Activated naive CD4-positive, alpha-beta T cell treated with anti-CD3 and anti-CD28 coated beads, Interleukin-2, amount 50 U/mL, for 72 hours (primary cell): Measurements from ENCODE around the gene NOXA1. TPM values are rescaled to one million over a fixed set of nuclear protein-coding genes. Genes with fewer than 3 reads are reported as not detected.

Experiments used
- ATAC-seq, 2 donors: fragments of 150-1000 bp; cut with Tn5 transposase; 2 replicates each; pipeline ENCODE4 v1.10.0; 2021; ENCODE audit warnings: mild to moderate bottlenecking in 2 of 2, moderate library complexity in 2 of 2
- DNase-seq, 2 donors: peaks; one replicate each; pipeline ENCODE4 v3.0.0; 2021 to 2022; ENCODE audit warnings: low spot score in 2 of 2
- H3K27ac Mint-ChIP-seq, 2 donors: one replicate each; pipeline ENCODE4 v1.8.0; 2022; ENCODE audit warnings: mild to moderate bottlenecking in 2 of 2, mixed read lengths in 2 of 2
- H3K36me3 Mint-ChIP-seq, 2 donors: one replicate each; pipeline ENCODE4 v1.8.0; 2022; ENCODE audit warnings: mixed read lengths in 2 of 2
- H3K9me3 Mint-ChIP-seq, 2 donors: one replicate each; pipeline ENCODE4 v1.8.0; 2022; ENCODE audit warnings: mixed read lengths in 2 of 2
- total RNA-seq, 2 donors: library from RNA; stranded (reverse); gene quantifications; one replicate each; pipeline ENCODE4 v1.2.3, GENCODE V29; 2022

NOXA1 gene
- total RNA-seq, 2 donors from 2014 or later: 1.5 TPM; not detected in 1

- no peak for DNase-seq
- no peaks in the 10 kb centered on the region for H3K9me3 Mint-ChIP-seq
- no peaks in the 10 kb centered on the region for H3K36me3 Mint-ChIP-seq
- no peak for ATAC-seq
- no peak overlapping the region for H3K27ac Mint-ChIP-seq
Measured at GRCh38 chr9:137411260-137411644, 11.9 kb upstream of the NOXA1 start.

DNA sequence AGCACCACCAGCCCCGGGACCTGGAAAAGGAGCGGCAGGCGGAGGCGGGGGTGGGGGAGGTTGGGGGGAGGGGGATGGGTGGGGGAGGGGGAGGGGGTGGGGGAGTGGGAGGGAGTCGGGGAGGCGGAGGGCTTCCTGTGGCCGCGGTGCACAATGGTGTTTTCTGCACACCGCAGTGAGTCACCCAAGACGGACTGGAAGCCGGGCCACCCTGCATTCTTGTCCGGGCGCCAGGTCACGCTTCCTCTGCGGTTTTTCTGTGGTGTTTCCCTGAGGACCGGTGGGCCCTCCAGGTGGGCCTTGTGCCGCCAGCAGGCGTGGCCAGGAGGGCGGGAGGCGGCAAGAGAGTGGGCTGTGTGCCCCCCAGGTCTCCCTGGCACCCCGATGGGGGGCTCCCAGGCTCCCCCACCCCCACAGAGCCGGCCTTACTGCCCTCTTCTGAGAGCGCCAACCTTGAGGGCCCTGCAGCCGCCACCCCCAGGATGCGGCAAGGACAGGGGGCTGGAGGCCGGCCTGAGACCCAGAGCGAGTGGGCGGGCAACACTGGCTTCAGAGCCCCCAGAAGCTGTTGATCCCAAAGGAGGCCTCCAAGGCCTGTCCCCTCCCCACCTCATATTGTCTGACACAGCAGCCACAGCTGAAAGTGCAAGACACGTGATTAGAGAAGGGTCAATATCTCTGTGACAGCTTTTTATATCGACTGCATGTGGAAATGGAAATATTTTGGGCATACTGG lies 11.4 kb upstream of the NOXA1 start:
- no peaks in the 10 kb centered on the region for H3K36me3 Mint-ChIP-seq
- peak in 1 of 2 donors; percentile 82 for ATAC-seq
- no peak overlapping the region for H3K27ac Mint-ChIP-seq
- DNase-seq: peak in 1 of 2 donors; percentile 73
- no peaks in the 10 kb centered on the region for H3K9me3 Mint-ChIP-seq

DNA sequence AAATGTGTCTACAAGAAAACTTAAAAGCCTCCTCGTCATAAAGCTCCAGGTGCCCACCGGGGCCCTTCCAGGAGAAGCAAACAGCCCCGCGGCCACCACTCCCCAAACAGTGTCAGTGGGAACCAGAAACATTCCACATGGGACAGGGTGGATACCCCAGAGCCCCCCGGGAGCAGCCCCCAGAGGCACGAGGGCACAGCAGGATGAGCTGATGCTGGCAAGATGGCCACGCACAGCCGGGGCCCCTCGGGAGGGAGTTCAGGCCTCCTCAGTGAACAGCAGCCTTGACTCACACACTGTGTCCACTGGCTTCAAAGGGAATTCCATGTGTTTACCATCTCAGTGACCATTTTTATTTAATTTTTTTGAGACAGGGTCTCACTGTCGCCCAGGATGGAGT lies 10.8 kb upstream of the NOXA1 start:
- H3K9me3 Mint-ChIP-seq: no peaks in the 10 kb centered on the region
- no peaks in the 10 kb centered on the region for H3K36me3 Mint-ChIP-seq
- no peak for ATAC-seq
- no peak for DNase-seq
- no peak overlapping the region for H3K27ac Mint-ChIP-seq

- Mint-ChIP-seq H3K36me3 (no peaks in the 10 kb centered on the region), H3K27ac (no peak overlapping the region), H3K9me3 (no peaks in the 10 kb centered on the region)
- DNase-seq: no peak
- no peak for ATAC-seq
Measured at GRCh38 chr9:137415451-137415850, 7.7 kb upstream of the NOXA1 start.

DNA sequence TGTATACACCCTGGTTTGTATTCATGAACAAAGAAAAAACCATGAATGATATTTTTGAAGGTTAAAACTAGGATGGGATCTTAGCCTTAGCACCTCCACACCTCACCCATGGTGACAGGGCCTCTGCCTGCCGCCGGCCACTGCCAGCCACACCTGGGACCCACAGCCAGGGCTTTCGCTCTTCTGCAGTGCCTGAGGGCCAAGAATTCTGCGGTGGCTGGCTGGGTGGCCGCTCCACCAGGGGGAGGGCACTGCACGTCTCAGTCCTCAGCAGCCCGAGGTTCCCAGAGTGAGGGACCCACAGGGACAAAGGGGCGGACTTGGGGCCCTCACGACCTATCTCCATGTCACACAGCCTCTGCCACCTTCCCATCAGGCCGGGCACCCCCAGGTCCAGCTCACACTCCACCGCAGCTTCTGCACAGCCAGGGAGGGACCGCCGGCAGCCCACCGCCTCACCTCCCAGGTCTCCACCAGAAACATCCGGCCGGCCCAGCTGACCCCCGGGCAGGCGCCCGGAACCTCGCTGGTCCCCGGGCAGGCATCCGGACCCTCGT lies 7.1 kb upstream of the NOXA1 start:
- ATAC-seq (no peak), DNase-seq (no peak)
- H3K36me3 Mint-ChIP-seq: no peaks in the 10 kb centered on the region
- H3K27ac Mint-ChIP-seq: no peak overlapping the region
- H3K9me3 Mint-ChIP-seq: no peaks in the 10 kb centered on the region

DNA sequence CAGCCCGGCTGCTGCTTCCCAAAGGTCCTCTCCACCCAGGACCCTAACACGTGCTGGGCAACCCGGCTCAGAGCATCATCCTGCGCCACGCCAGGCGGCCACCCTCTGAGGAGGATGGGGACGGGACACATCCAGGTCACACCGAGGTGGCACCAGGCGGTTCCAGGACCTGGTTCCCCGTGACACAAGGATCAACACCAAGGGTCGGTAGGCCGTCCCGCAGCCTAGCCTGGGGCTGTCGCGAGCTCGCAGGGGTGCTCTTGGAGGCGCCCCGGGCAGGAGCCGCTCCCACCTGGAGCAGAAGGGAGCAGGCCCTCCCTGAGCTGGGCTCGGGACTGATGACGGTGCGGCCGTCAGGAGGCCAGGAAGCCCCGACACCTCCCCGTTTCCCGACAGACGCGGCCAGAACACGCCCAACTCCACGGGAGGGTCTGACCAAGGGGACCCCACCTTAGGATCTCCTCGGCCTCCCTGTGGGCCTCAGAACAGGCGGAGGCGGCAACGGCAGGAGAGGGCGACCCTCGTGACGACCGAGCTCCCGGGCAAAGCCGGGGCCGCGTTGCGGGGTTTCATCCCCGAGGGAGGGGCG lies 6.5 kb upstream of the NOXA1 start:
- no peaks in the 10 kb centered on the region for H3K9me3 Mint-ChIP-seq
- no peaks in the 10 kb centered on the region for H3K36me3 Mint-ChIP-seq
- DNase-seq (no peak), ATAC-seq (no peak)
- no peak overlapping the region for H3K27ac Mint-ChIP-seq

DNA sequence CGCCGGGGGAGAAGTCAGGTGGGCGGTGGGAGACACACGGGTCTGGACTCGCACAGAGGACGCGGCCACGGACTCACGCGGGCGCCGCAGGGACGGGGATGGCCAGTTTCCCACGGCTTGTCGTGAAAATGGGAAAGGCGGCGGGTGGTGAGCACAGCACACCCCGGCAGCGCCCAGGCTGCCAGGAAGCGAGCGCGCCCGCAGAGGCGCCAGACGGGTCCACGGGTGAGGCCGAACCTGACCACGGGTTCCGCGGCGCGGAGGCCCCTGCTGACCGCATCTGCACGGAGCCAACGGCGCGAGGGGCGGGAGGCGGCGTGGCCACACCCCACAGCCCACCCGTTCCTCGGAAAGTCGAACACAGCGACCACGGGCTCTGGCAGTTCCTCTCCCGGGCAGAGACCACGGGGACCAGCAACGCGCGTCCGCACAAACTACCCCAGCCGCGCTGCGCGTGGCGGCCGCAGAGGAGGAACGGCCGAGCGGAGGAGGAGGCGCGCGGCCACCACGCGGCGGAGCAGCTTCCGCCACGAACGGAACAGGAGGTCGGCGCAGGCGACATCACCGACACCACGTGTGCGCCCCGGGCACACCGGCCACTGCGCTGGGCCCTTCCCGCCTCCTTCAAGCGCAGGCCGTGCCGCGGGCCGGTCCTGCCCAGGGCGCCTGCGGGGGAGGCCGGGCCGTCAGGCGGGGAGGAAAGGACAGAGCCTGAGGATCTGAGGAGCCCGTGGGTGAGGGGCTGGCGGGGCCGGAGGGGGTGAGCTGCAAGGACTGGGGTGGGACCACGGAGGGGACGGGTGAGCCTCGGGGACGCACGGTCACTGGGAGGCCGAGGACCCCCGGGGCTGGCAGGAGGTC lies 5.8 kb upstream of the NOXA1 start:
- H3K36me3 Mint-ChIP-seq: no peaks in the 10 kb centered on the region
- peak; percentile 28 to 65 for ATAC-seq
- no peak for DNase-seq
- H3K27ac Mint-ChIP-seq: no peak overlapping the region
- no peaks in the 10 kb centered on the region for H3K9me3 Mint-ChIP-seq

GRCh38 chr9:137421838-137422603 lies 1.2 kb upstream of the NOXA1 start:
- Mint-ChIP-seq H3K9me3 (no peaks in the 10 kb centered on the region), H3K36me3 (no peaks in the 10 kb centered on the region), H3K27ac (peak overlapping the region in 1 of 2 donors; percentile 76)
- no peak for DNase-seq
- no peak for ATAC-seq

GRCh38 chr9:137423514-137424291 lies 510 bp downstream of the NOXA1 start:
- DNase-seq (no peak), ATAC-seq (peak in 1 of 2 donors; percentile 28)
- no peak overlapping the region for H3K27ac Mint-ChIP-seq

GRCh38 chr9:137426018-137426681 lies 3.0 kb downstream of the NOXA1 start:
- H3K27ac Mint-ChIP-seq: no peak overlapping the region
- no peaks in the 10 kb centered on the region for H3K36me3 Mint-ChIP-seq
- no peaks in the 10 kb centered on the region for H3K9me3 Mint-ChIP-seq
- no peak for ATAC-seq
- DNase-seq: no peak

More at GRCh38 chr9:137423514-137424291, 510 bp downstream of the NOXA1 start:
- Mint-ChIP-seq H3K9me3 (no peaks in the 10 kb centered on the region), H3K36me3 (no peaks in the 10 kb centered on the region)

- Mint-ChIP-seq H3K36me3 (no peaks in the 10 kb centered on the region), H3K9me3 (no peaks in the 10 kb centered on the region), H3K27ac (no peak overlapping the region)
- ATAC-seq (no peak), DNase-seq (no peak)
Measured at GRCh38 chr9:137427454-137428310, 4.5 kb downstream of the NOXA1 start.

GRCh38 chr9:137428311-137428630 lies 5.1 kb downstream of the NOXA1 start:
- H3K9me3 Mint-ChIP-seq: no peaks in the 10 kb centered on the region
- H3K27ac Mint-ChIP-seq: no peak overlapping the region
- DNase-seq (no peak), ATAC-seq (no peak)
- no peaks in the 10 kb centered on the region for H3K36me3 Mint-ChIP-seq

- no peak for ATAC-seq
Measured at GRCh38 chr9:137428841-137429545, 5.8 kb downstream of the NOXA1 start.

GRCh38 chr9:137429546-137429890 lies 6.3 kb downstream of the NOXA1 start:
- H3K36me3 Mint-ChIP-seq: no peaks in the 10 kb centered on the region
- no peaks in the 10 kb centered on the region for H3K9me3 Mint-ChIP-seq
- DNase-seq: no peak
- H3K27ac Mint-ChIP-seq: no peak overlapping the region
- ATAC-seq: no peak

More at GRCh38 chr9:137428841-137429545, 5.8 kb downstream of the NOXA1 start:
- no peak overlapping the region for H3K27ac Mint-ChIP-seq
- no peaks in the 10 kb centered on the region for H3K9me3 Mint-ChIP-seq
- DNase-seq: no peak
- no peaks in the 10 kb centered on the region for H3K36me3 Mint-ChIP-seq
